ENCODE measurements around the gene CELF2.

CELF2 gene

GRCh38 chr10:11086177-11086840 lies 68.6 kb downstream of the CELF2 start:
- Histone ChIP-seq H3K36me3 (no peaks in the 10 kb centered on the region), H3K27me3 (no peaks in the 10 kb centered on the region), H3K27ac (no peak overlapping the region), H3K9me3 (no peaks in the 10 kb centered on the region), H3K4me3 (no peak overlapping the region), H3K4me1 (peaks cover 0 to 27% (median 7%) of the 10 kb centered on the region in 4 donors)
- intact Hi-C loops (cut with DNase I; ENCODE audit: low total_unique reads): no loop called here
- DNase-seq: no peak
- no peak for TF ChIP-seq CTCF (IDR thresholded peaks at IDR 0.05)

DNA sequence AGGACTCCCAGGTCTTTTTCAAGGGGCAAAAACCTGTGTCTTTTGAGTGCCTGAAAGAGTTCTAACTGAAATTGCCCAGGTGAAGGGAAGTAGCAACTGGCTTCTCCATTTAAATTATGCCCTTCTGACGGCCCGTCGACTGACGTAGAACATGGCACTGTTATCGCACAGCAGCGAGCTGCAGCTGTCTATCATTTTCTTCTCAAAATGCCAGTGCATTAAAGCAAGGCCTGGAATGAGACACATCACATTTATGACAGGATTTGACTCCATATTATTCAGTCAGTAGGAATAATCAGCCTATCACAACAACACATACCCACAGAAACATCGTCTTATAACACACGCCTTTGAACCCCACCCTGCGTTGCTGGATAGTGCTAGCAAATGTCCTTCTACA lies 69.7 kb downstream of the CELF2 start:
- no peak for DNase-seq
- no peak overlapping the region for H3K4me3 ChIP-seq
- H3K36me3 ChIP-seq: no peaks in the 10 kb centered on the region
- intact Hi-C loops (cut with DNase I; ENCODE audit: low total_unique reads): no loop called here
- no peak overlapping the region for H3K27ac ChIP-seq
- TF ChIP-seq CTCF (IDR thresholded peaks at IDR 0.05): no peak
- no peaks in the 10 kb centered on the region for H3K9me3 ChIP-seq
- H3K4me1 ChIP-seq: peaks cover 0 to 17% (median 2%) of the 10 kb centered on the region in 4 donors
- no peaks in the 10 kb centered on the region for H3K27me3 ChIP-seq

GRCh38 chr10:11088709-11089108 lies 71.0 kb downstream of the CELF2 start:
- intact Hi-C loops (cut with DNase I; ENCODE audit: low total_unique reads): no loop called here
- Histone ChIP-seq H3K27ac (no peak overlapping the region), H3K4me3 (no peak overlapping the region), H3K4me1 (peaks cover 0 to 5% (median 0%) of the 10 kb centered on the region in 4 donors), H3K9me3 (no peaks in the 10 kb centered on the region), H3K36me3 (no peaks in the 10 kb centered on the region), H3K27me3 (no peaks in the 10 kb centered on the region)
- DNase-seq: no peak
- TF ChIP-seq CTCF (IDR thresholded peaks at IDR 0.05): no peak

GRCh38 chr10:11089272-11089671 lies 71.6 kb downstream of the CELF2 start:
- H3K27ac ChIP-seq: no peak overlapping the region
- TF ChIP-seq CTCF (IDR thresholded peaks at IDR 0.05): no peak
- H3K27me3 ChIP-seq: no peaks in the 10 kb centered on the region
- H3K4me3 ChIP-seq: no peak overlapping the region
- intact Hi-C loops (cut with DNase I; ENCODE audit: low total_unique reads): no loop called here
- no peaks in the 10 kb centered on the region for H3K4me1 ChIP-seq
- DNase-seq: no peak
- no peaks in the 10 kb centered on the region for H3K9me3 ChIP-seq
- H3K36me3 ChIP-seq: no peaks in the 10 kb centered on the region

GRCh38 chr10:11091517-11092102 lies 73.9 kb downstream of the CELF2 start:
- H3K9me3 ChIP-seq: no peaks in the 10 kb centered on the region
- DNase-seq: no peak
- no peaks in the 10 kb centered on the region for H3K27me3 ChIP-seq
- H3K4me1 ChIP-seq: no peaks in the 10 kb centered on the region
- intact Hi-C loops (cut with DNase I; ENCODE audit: low total_unique reads): no loop called here
- no peak overlapping the region for H3K27ac ChIP-seq
- no peak for TF ChIP-seq CTCF (IDR thresholded peaks at IDR 0.05)
- H3K36me3 ChIP-seq: no peaks in the 10 kb centered on the region
- no peak overlapping the region for H3K4me3 ChIP-seq
